PC-3 (cell line): Measurements from ENCODE around the gene AFDN.

Source experiments
- EZH2 ChIP-seq: fragments of 300-600 bp; sonication (generic); IDR thresholded peaks from one replicate; pipeline ENCODE4 v1.6.1; 2017; ENCODE audit warnings: antibody characterized with exemption, mild to moderate bottlenecking, low read length; ENCODE audit not compliant: unreplicated experiment
- EZH2phosphoT487 ChIP-seq: fragments of 300-600 bp; sonication (generic); IDR thresholded peaks from 2 replicates; pipeline ENCODE4 v1.6.1; 2018; ENCODE audit warnings: mild to moderate bottlenecking, antibody characterized with exemption, low read length, borderline replicate concordance
- TF ChIP-seq, protein P1 (sequence below): fragments of 300-600 bp; sonication (generic); conservative IDR thresholded peaks from 2 replicates; pipeline ENCODE4 v1.5.1; 2017; ENCODE audit warnings: antibody characterized with exemption, low read depth, mild to moderate bottlenecking, low read length

DNA sequence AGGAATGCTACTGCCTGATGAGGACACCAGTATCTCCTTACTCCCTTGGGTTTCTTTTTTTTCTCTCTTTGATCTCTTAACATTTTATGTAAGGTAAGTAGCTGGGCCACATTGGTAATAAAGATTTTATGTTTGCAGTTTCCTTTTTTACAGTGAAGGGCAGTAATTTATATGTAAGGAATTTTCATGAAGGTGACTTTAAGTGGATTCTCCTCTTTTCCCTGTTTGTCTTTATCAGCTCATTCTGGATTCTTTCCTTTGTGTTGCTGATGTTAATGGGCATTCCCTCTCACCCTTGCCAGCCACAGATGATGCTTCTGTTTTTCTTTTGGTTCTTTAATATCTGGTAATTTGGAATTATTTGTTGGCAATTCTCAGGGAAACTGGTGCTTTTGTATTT, 34.7 kb downstream of the AFDN start:
- TF ChIP-seq, protein P1, sequence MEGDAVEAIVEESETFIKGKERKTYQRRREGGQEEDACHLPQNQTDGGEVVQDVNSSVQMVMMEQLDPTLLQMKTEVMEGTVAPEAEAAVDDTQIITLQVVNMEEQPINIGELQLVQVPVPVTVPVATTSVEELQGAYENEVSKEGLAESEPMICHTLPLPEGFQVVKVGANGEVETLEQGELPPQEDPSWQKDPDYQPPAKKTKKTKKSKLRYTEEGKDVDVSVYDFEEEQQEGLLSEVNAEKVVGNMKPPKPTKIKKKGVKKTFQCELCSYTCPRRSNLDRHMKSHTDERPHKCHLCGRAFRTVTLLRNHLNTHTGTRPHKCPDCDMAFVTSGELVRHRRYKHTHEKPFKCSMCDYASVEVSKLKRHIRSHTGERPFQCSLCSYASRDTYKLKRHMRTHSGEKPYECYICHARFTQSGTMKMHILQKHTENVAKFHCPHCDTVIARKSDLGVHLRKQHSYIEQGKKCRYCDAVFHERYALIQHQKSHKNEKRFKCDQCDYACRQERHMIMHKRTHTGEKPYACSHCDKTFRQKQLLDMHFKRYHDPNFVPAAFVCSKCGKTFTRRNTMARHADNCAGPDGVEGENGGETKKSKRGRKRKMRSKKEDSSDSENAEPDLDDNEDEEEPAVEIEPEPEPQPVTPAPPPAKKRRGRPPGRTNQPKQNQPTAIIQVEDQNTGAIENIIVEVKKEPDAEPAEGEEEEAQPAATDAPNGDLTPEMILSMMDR = no peak
- TF ChIP-seq EZH2 (no peak), EZH2phosphoT487 (no peak)
